SW480 (cell line): ENCODE results near the gene FUZ.
A peak's percentile ranks its signal among the peaks of the same experiment; 100 is the strongest.

Experiments
- DNase-seq: peaks from one replicate; pipeline ENCODE4 v3.0.0-alpha.2; 2016; ENCODE audit warnings: low spot score

FUZ gene

DNA sequence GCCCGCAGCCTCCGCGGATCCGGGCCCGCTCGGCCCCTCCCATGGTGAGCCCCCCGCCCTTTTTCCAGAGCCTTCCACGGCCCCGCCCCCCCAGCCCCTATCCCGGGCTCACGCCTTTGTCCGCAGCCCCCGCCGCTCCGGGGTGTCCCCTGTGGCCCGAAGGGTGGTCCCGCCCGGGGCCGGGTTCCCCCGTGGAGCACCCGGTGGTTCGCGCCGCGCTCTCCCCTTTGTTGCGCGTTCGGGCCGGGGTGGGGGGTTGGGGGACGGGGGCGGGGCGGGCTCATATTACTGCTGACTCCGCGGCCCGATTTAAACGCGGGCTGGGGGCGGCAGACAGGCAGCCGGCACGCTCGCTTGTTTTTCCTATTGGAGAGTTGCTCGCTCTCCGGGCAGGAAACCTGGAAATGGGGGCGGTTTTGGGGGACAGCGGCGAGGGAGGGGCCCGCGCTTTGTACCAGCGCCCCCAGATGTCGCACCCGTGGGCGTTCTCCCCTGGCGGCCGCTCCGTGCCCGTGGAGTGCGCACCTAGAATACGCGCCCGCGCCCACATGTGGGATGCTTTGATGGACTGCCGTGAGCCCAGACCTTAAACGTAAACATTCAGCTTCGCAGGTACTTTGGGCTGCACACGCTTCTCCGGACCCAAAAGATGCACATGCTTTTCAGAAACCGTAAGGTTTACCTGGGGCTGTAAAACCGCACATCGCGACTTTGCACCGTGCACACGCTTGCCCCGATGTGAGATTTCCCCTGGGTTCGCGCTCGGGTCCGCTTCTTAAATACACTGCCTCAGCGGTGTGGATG is 38.6 kb upstream of the FUZ start:
- peak; percentile 38 for DNase-seq

DNA sequence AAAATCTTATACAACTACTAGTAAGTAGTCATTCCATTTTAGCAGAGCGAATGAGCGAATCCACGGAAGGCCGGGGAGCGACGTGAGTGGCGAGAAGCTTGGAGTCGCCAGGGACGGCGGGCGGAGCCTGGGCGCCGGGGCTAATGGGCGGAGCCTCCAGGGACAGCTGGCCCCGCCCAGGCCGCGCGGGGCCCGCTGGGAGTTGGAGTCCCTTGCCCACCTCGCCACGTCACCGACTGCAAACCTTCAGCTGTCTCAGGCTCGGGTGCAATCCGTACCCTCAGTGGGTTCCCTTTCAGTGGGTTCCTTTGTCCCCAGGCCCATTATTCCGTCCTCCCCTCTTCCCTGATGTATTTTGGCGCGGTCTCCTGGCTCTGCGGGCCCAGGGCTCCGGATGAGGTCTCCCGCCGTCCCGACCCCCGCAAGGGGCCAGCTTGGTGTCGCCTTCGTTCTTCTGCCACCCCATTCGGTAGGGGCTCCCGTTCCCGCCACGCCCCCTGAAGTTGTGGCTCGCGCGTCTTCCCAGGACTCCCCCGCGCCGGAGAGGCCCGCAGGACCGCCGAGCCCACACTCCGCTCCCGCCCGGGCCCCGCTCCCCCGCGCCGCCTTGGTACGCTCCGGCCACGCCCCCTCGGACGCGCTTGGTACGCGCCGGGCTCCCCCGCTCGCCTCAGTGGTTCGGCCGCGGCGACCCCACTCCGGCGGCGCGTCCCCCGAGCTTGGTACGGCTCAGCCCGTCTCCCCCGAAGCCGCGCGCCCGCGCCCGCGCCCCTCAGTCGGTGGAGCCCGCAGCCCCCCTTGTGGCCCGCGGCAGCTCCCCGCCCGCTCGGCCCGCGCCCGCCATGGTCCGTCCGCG is 37.6 kb upstream of the FUZ start, which contains the start of gene PTOV1:
Gene PTOV1 (plus strand): TSS at position 673 of the 856 bp plus-strand sequence.
- DNase-seq, result peak; percentile 95

DNA sequence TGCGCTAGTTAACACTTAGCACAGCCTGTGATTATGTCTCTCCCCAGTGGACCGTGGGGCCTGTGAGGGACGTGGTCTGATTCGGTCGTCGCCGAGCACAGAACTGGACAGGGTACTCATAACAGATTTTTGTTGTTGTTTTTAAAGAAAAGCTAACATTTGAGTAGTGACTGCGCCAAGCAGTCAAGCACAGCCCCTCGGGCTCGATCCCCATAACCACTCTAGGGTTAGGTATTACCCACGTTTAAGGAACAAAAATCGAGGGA is 37.1 kb upstream of the FUZ start:
- DNase-seq, result no peak

DNA sequence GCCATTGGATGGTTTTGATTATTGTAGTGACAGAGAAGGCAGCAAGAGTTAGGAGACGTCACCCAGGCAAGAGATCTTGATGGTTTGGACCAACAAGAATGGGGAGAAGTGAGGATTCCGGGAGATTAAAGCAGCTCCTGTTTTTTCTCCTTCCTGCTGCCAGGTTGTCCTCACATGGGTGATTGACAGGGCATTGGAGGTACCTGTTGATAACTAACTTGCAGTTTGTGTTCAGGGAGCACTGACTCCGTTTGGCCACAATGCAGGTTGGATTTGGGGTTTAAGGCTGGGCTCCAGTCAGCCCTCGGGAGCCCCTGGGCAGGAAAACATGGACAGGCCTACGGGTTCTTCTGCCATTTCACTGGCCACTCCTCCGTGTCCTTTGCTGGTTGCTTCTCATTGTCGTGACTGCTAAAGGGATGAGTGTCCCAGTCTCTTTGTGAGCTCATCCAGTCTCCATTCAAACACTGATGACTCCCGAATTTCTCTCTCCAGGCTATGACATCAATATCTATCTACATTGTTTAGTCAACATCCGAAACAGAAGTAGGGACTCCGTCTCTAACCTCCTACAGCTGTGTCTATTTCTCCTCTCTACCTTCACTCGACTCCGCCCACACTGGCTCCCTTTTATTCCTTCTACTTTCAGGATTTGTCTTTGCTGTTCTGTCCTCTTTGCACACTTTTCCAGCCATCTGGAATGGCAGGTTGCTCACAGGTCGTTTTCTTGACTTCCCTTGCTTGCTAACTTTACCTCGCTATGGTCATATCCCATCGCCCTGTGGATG is 36.5 kb upstream of the FUZ start:
- no peak for DNase-seq

DNA sequence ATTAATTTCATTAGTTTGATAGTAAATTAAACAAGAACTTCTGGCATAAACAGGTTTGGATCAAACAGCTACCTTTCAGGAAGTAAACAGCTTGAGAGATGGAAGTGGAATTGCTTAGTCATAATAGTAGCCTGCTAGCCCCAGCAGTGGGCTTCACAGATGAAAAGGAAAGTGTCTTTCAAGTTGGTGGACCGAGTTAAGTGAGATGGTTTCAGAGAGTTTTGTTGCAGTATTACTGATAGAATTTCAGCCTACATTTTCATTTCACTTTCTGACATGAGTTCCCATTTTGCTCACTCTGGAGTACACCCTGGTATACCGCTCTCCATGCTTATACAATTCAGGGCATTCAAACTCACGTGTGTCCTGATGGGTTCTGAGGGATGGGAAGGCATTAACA is 35.8 kb upstream of the FUZ start:
- DNase-seq, result no peak

DNA sequence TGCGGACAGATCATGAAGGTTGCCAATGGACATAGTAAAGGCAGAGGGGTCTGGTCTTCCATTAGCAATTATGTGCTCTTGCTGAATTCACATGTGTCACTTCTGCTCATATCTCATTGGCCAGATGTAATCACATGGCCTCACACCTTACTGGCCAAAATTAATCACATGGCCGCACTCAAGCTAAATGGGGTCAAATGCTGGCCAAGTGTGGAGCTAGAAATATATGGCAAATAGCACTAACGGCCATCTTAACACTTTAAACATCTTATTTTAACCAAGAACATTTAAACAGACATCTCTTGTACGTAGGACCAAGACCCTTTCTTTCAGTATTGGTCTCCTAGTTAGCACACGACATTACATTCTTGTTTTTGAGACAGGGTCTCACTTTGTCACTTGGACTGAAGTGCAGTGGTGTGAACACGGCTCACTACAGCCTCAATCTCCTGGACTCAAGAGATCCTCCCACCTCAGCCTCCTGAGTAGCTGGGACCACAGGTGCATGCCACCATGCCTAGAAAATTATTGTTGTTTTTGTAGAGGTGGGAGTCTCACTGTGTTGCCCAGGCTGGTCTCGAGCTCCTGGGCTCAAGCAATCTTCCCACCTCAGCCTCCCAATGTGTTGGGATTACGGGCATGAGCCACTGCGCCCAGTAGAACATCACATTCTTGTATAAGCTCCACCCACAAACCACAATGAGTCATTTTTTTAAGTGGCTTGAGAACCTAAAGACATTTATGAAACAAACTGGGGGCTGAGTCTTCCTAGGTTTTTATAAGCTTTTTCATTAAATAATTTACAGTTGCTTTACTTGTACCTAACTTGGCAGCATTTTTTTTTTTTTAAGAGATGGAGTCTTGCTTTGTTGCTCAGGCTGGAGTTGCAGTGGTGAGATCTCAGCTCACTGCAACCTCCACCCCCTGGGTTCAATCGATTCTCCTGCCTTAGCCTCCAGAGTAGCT is 34.9 kb upstream of the FUZ start:
- DNase-seq, result peak; percentile 90

DNA sequence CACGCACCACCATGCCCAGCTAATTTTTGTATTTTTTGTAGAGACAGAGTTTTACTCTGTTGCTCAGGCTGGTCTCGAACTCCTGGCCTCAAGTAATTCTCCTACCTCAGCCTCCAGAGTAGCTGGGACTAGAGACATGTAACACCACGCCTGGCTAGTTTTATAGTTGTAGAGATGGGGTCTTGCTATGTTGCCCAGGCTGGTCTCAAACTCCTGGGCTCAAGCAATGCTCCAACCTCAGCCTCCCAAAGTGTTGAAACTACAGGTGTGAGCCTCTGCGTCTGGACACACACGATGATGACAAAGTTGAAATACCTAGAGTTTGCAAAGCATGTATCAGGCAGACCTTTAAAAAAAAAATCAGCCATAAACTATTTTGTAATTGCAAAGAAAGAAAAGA is 33.3 kb upstream of the FUZ start:
- no peak for DNase-seq

DNA sequence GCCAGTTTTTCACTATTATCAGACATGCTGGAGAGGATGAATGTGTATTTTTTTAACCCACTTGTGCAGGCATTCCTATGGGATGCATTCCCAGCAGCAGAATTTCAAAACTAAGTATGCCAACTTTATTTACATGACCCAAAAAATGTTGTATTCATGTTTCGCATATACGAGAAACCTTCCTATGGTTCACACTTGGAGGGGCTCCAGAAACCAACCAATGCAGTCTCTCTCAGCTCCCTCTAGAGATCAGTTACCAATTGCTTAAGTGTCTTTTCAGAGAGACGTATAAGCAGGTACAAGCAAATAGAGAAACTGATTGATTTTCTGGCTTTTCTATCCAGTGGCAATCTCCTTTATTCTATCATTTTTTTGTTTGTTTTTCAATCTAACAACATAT is 32.3 kb upstream of the FUZ start:
- no peak for DNase-seq

DNA sequence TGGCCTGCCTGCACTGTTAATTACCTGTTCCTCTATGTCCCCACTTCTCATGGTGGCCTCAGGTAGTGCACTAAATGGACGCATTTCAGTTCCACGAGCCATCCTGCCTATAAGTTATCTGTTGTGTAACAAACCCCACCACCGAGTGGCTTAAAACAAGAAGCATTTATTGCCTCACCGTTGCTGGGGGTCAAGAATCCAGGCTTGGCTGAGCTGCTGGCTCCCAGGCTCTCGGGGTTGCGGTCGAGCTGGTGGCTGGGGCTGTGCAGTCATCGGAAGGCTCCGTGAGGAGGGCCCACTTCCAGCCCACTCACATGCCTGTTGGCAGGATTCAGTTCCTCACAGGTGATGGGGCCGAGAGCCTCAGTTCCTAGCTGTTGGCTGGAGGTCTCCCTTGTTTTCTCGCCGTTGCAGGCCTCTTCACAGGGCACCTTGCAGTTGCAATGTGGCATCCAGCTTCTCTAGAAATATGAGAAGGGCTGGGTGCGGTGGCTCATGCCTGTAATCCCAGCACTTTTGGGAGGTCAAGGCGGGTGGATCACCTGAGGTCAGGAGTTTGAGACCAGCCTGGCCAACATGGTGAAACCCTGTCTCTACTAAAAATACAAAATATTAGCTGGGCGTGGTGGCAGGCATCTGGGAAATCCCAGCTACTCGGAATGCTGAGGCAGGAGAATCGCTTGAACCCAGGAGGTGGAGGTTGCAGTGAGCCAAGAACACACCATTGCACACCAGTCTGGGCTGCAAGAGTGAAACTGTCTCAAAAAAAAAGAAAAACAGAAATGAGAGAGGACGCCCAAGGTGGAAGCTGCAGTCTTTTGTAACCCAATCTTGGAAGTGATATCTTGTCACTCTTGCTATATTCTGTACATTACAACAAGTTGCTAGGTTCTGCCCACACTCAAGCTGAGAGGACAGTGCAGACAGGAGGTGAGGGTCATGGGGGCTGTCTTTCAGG is 31.3 kb upstream of the FUZ start:
- no peak for DNase-seq

DNA sequence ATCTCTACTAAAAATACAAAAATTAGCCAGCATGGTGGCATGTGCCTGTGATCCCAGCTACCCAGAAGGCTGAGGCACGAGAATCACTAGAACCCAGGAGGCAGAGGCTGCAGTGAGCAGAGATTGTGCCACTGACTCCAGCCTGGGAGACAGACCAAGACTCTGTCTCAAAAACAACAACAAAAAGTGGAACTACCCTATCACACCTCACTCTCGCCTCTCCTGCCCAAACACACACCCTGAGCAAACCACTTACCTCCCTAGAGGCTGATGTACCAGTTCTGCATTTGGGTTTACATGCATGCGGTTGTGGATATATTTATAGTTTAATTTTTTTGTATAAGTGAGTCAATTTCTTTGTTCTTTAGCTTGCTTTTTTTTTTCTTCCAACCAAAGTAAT is 30.2 kb upstream of the FUZ start:
- no peak for DNase-seq

DNA sequence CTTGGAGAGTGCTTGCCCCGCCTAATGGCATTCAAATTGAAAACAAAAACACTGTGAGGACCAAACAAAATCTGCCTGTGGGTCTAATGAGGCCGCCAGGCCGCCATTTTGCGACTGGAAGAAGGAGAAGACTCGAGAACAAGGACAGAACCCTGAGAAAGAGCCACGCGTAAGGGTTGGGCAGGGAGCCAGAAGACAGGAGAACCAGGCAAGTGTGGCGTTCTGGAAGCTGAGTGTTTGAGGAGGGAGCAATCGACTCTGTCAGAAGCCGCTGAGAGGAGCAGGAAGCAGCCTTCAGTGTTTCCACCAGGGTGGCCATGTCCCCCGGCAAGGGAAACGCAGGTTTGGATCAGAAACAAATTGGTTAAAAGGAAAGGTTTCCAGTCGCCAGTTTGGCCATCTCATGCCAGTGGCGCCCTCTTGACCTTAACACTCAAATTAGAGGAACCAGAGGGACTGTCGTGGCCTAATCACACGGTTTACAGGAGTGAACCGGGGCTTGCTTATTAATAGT is 27.7 kb upstream of the FUZ start:
- DNase-seq, result no peak

DNA sequence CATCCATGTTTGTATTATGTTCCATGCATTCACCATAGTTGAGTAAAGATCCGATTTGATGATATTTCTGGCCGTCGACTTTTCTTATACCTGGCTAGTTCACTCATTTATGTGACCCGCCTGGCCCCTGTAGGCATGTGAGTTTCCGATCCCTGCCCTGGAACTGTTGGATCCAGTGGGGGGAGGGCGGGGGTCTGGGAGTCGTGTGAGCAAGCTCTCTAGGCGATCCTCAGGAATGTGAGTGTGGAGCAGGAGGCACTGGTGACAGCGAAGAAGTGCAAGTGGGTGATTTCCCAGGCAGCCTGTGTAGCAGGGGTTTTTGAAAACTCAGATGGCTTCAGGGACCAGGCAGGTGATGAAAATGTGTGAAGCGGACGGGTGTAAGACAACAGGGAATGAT is 27.2 kb upstream of the FUZ start:
- DNase-seq, result no peak

DNA sequence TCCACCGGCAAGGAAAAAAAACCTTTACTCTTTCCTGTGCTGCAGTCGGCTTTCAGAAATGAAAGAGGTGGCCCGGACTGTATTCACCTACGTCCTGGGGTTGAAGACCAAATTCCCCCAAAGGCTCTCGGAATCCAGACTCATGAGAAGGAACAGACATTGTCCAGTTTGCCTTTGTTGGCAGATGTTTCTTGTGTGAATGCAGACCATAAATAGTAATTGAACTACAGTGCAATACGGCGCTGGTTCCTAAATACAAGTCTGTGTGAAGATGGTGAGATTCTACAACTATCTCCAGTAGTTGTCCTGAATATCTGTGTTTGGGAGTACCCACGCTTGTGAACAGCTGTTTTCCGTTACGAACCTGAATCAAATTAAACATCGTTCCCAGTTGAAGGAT is 26.6 kb upstream of the FUZ start:
- no peak for DNase-seq

DNA sequence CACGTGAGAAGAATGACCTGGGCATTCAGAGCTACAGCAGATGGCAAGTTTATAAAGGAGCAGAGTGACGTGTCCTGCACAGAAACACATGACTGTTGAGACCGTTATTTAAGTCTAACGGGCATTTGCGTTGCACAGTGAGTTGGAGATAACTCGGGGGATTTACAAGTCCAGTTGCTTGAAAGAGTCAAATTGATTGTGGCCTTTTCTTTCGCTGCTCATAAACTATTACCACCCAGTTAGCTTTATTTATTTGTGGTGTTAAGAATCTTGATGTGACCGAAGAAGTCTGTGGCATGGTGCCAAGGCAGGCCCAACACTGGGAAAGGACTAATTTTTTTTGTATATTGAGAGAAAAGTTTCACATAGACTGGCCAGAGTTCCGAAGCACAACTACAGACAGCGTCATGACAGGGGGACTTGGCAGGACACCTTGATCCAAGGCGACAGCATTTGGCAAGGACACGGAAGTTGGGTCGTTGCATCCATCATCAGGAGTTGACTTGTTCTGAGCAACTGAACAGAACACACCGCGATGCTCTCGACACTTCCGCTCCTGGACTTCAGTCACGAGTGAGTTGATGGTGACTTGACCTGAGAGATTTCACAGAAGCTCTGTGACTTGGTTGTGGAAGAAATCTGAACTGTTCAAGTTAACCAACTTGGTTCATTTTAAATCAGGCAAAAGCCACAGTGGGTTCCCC is 25.9 kb upstream of the FUZ start:
- DNase-seq, result no peak

DNA sequence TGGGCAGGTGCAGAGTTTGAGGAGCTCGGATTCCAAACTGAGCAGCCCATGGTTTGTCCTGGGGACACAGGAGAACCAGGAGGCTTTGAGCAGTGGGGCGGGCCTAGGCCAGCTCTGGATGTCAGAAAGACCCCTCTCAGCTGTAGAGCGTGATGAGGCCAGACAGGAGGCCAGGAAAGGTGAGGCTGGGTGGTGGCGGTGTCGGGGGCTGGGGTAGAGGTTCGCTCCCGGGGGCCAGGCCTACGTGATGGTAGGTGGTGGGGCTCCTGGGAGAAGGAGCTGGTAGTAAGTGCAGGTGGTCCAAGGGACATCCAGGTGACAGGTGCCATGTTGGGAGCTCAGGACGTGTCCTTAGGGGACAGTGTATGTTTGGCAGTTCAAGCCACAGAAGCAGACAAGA is 24.3 kb upstream of the FUZ start:
- no peak for DNase-seq

DNA sequence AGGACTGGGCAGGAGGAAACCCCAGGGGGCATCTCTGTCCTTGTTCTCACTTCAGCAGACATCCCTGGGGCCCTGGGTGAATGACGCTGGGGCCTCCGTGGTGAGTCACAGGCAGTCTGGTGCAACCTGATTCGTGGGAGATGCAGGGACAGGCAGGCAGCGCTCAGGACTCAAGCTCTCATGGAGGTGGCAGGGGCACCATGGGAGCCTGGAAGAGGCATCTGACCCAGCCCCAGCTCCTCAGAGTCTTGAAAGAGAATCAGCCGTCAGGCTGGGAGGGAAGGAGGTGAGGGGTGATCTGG is 23.9 kb upstream of the FUZ start:
- no peak for DNase-seq

DNA sequence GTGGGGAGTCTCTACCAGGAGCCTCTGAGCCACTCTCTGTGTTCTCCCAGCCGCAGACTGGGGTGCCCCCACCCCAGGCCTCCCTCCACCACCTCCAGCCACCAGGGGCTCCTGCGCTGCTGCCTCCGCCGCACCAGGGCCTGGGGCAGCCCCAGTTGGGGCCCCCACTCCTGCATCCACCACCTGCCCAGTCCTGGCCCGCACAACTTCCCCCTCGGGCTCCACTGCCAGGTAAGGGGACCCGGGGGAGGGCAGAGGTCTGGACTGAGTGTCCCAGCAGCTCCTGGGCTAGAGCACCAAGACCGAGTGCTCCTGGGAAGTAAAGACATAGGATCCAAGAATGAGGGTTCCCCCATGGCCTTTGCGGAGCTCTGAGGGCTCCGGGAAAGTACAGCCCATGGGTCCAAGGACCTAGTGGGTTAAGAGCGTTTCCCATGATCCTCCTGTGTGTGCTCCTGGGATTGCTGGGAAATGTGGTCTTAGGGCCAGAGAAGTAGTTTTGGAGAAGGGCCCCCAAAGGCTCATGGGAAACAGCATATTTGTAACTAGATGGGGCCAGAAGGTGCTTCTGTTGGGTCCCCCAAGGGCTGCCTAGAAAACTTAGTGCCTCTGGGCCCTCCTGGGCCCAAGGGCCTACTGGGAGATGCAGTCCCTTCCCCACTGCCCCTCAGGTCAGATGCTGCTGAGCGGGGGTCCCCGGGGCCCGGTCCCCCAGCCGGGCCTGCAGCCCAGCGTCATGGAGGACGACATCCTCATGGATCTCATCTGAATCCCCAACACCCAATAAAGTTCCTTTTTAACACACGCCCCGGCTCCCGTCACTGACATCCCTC is 23.3 kb upstream of the FUZ start:
- DNase-seq, result no peak

DNA sequence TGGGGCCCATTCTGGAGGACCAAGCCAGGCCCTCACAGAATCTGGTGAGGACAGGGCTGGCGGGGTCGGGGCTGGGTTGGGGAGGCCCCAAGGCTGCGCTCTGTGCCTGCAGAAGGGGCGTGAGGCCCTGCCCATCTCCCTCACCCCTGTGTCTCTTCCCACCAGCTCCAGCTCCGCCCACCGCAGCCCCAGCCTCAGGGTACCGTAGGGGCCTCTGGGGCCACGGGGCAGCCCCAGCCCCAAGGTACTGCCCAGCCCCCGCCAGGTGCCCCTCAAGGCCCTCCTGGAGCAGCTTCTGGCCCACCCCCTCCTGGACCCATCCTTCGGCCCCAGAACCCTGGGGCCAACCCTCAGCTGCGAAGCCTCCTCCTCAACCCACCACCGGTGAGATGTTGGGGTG is 22.5 kb upstream of the FUZ start:
- DNase-seq, result no peak

DNA sequence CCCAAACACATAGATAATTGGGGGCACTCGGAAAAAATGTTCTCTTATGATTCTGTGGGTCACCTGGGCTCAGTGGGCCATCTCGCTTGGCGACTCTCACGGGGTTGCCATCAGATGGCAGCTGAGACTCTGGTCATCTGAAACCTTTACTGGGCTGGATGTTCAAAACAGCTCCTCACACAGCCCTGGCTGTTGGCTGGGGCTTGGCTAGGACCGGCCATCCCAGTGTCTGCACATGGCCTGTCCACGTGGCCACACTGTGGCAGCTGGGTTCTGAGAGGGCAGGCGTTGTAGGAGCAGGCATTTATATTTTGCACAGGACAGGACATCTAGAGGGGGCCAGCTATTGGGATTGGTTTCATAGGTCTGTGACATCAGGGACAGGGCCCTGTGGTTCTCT is 20.5 kb upstream of the FUZ start:
- no peak for DNase-seq
